Osteocyte (in vitro differentiated cells): ENCODE measurements around the gene CACNG4. TPM values are rescaled to one million over a fixed set of nuclear protein-coding genes. Genes with fewer than 3 reads are reported as not detected.

Source experiments
- DNase-seq: peaks from one replicate; pipeline ENCODE4 v3.0.0; 2021; ENCODE audit warnings: mixed read lengths; ENCODE audit not compliant: unreplicated experiment; ENCODE audit errors: extremely low spot score
- H3K27ac Mint-ChIP-seq: one replicate; pipeline ENCODE4 v1.8.0; 2021; ENCODE audit warnings: mild to moderate bottlenecking, mixed read lengths; ENCODE audit not compliant: unreplicated experiment
- H3K27me3 Mint-ChIP-seq: one replicate; pipeline ENCODE4 v1.8.0; 2021; ENCODE audit warnings: mixed read lengths; ENCODE audit not compliant: unreplicated experiment
- H3K36me3 Mint-ChIP-seq: one replicate; pipeline ENCODE4 v1.8.0; 2021; ENCODE audit warnings: mixed read lengths; ENCODE audit not compliant: unreplicated experiment
- H3K4me1 Mint-ChIP-seq: one replicate; pipeline ENCODE4 v1.8.0; 2021; ENCODE audit warnings: mixed read lengths; ENCODE audit not compliant: unreplicated experiment
- H3K4me3 Mint-ChIP-seq: one replicate; pipeline ENCODE4 v1.8.0; 2021; ENCODE audit warnings: mild to moderate bottlenecking, moderate library complexity, mixed read lengths; ENCODE audit not compliant: unreplicated experiment
- H3K9me3 Mint-ChIP-seq: one replicate; pipeline ENCODE4 v1.8.0; 2021; ENCODE audit warnings: mixed read lengths; ENCODE audit not compliant: unreplicated experiment
- CTCF ChIP-seq: fragments of 200-600 bp; sonication (generic); IDR thresholded peaks from 2 replicates; pipeline ENCODE4 v1.5.0; 2021; ENCODE audit warnings: antibody characterized with exemption, mild to moderate bottlenecking, moderate library complexity
- total RNA-seq: library from RNA; stranded (reverse); gene quantifications from 2 replicates; pipeline ENCODE4 v1.2.1, GENCODE V29; 2021

Gene CACNG4
- total RNA-seq, 1 donor from 2014 or later, result 5.6 TPM

DNA sequence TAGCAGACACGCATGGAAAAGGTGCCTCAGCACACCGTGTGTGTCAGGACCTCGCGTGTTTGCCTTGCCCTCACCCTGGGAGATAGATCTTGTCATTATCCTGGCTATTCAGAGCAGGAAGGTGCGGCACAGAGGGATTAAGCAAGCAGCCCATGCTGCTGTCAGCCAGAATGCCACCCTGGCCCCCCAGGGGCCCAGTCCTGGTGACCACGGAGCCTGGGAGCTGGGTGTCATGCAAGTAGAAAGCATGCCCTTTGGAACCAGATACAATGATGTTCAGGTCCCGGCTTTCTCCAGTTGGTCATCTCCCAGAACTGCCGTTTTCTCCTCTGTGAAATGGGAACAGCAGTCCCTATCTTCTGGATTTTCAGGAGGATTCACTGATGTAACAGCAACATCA is 29.9 kb downstream of the CACNG4 start:
- Mint-ChIP-seq H3K9me3 (no peaks in the 10 kb centered on the region), H3K4me3 (no peak overlapping the region), H3K36me3 (no peaks in the 10 kb centered on the region), H3K27me3 (no peaks in the 10 kb centered on the region), H3K4me1 (no peaks in the 10 kb centered on the region), H3K27ac (no peak overlapping the region)
- no peak for DNase-seq
- no peak for TF ChIP-seq CTCF

DNA sequence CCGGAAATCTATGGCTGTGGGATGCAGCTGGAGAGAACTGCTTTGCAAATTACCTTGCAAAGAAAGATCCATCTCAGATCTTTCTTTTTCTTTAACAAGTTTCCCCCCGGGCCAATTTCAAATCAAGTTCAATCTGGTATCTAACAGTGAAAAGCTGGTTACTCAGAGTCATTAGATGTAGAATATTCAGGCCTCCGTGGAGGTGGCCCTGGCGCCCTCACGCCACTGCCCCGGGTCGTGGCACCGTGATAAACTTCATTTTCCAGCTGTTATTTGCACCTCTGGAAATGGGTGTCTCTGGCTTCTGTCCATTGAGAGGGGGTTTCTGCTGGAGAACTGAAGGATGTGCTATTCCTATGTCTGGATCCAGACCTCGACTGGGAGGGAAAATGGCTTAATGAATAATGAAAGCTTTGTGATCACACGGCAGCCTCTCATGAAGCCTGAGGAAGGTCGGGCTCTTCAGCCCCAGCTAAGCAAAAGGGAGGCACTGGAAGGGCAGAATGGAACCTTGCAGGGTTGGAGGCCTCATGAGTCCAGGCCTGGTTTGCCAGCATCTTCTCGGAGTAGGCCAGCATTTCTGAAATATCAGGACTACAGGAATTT is 30.5 kb downstream of the CACNG4 start:
- Mint-ChIP-seq H3K9me3 (no peaks in the 10 kb centered on the region), H3K4me1 (no peaks in the 10 kb centered on the region), H3K27ac (no peak overlapping the region), H3K27me3 (no peaks in the 10 kb centered on the region), H3K4me3 (no peak overlapping the region), H3K36me3 (no peaks in the 10 kb centered on the region)
- DNase-seq, result no peak
- no peak for TF ChIP-seq CTCF

DNA sequence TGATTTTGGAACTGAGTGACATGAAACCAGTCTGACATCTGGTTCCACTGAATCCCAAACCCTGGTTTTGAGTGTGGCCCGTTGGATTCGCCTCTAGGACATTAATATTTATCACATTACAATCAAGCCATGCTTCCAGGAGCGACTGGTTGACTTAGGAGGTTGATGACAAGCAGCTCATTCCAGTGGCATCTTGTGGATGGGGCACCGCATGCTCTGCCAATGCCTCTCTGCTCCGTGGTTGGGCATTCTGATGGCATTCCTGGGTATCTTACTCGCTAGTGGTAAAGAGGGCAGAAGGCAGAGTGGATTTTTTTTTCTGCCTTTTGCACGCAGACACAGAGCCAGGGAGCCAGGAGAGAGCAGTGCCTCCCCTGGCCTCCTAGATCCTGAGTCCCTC is 31.4 kb downstream of the CACNG4 start:
- DNase-seq, result no peak
- TF ChIP-seq CTCF, result no peak
- no peak overlapping the region for H3K27ac Mint-ChIP-seq
- H3K4me1 Mint-ChIP-seq, result no peaks in the 10 kb centered on the region
- H3K4me3 Mint-ChIP-seq, result no peak overlapping the region
- no peaks in the 10 kb centered on the region for H3K36me3 Mint-ChIP-seq
- H3K9me3 Mint-ChIP-seq, result no peaks in the 10 kb centered on the region
- no peaks in the 10 kb centered on the region for H3K27me3 Mint-ChIP-seq

- TF ChIP-seq CTCF, result no peak
- no peaks in the 10 kb centered on the region for H3K9me3 Mint-ChIP-seq
- H3K4me1 Mint-ChIP-seq, result no peaks in the 10 kb centered on the region
- no peak for DNase-seq
- no peak overlapping the region for H3K27ac Mint-ChIP-seq
- H3K27me3 Mint-ChIP-seq, result no peaks in the 10 kb centered on the region
- no peak overlapping the region for H3K4me3 Mint-ChIP-seq
- H3K36me3 Mint-ChIP-seq, result no peaks in the 10 kb centered on the region
These were observed 32.4 kb downstream of the CACNG4 start for GRCh38 chr17:66996926-66997325.

DNA sequence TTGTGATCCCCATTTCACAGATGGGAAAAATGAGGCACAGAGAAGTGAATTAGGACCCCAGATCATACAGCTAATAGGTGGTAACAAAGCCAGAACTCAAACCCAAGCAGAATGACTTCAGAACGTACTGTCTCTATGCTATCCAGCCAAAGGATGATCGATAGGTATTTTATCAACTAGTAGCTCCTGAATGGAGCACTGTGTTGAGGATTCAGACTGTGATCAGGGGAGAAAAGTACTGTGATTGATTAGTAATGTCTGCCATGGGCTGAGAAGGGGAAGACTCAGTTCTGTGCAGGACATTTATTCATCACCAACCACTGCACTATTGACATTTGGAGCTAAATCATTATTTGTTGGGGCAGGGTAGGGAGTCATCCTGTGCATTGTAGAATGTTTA is 38.7 kb downstream of the CACNG4 start:
- H3K9me3 Mint-ChIP-seq, result no peaks in the 10 kb centered on the region
- H3K4me3 Mint-ChIP-seq, result no peak overlapping the region
- H3K36me3 Mint-ChIP-seq, result no peaks in the 10 kb centered on the region
- H3K27me3 Mint-ChIP-seq, result no peaks in the 10 kb centered on the region
- no peak for DNase-seq
- no peak overlapping the region for H3K27ac Mint-ChIP-seq
- no peak for TF ChIP-seq CTCF
- H3K4me1 Mint-ChIP-seq, result no peaks in the 10 kb centered on the region
